ENCODE measurements around the gene ADAMTS19.

The ADAMTS19 gene

GRCh38 chr5:129766798-129767197 is 306.7 kb downstream of the ADAMTS19 start:
- DNase-seq (ENCODE audit: low spot score), result no peak

GRCh38 chr5:129767927-129768380 is 307.9 kb downstream of the ADAMTS19 start:
- DNase-seq (ENCODE audit: low spot score), result peak; percentile 94

GRCh38 chr5:129768735-129769134 is 308.6 kb downstream of the ADAMTS19 start:
- DNase-seq (ENCODE audit: low spot score), result no peak

GRCh38 chr5:129770024-129770820 is 310.1 kb downstream of the ADAMTS19 start:
- DNase-seq (ENCODE audit: low spot score), result no peak

- peak; percentile 59 for DNase-seq (ENCODE audit: low spot score)
Measured at GRCh38 chr5:129771058-129771838, 311.1 kb downstream of the ADAMTS19 start.

GRCh38 chr5:129773376-129773775 is 313.3 kb downstream of the ADAMTS19 start:
- no peak for DNase-seq (ENCODE audit: low spot score)

GRCh38 chr5:129781594-129781993 is 321.5 kb downstream of the ADAMTS19 start:
- DNase-seq (ENCODE audit: low spot score), result no peak
